ENCODE data around the gene STK24. TPM values are rescaled to one million over a fixed set of nuclear protein-coding genes. Genes with fewer than 3 reads are reported as not detected.

Gene STK24
- total RNA-seq, 4 donors from 2014 or later = 49.8 to 68.9 (median 57.0) TPM

DNA sequence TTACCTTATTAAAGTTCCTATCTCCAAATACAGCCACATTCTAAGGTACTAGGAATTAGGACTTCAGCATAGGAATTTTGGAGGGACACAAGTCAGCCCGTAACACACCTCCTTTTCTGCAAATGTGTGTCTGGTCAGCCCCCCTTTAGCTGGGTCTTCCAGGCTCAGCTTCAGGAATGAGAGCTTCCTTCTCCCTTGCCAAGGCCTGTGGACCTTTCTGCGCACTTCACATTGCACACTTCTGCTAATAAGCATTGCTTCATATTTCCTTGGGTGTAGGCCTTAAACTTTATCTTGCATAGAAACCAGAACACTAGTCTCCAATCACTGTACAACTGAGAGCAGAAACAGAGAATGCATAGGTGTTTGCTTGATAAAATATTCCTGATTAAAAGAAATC, 4.5 kb upstream of the STK24 start:
- WGBS, 2 donors = 93 to 96% methylated on average over 2 of the region's 2 CpGs
- peak overlapping the region in 2 of 4 donors; percentile 20 to 74 for H3K27ac ChIP-seq
- H3K27me3 ChIP-seq = no peaks in the 10 kb centered on the region
- H3K4me1 ChIP-seq = peaks cover 0 to 26% (median 9%) of the 10 kb centered on the region in 4 donors
- no peak for DNase-seq (ENCODE audit: low spot score in 2 of 2)
- no peak overlapping the region for H3K4me3 ChIP-seq
- TF ChIP-seq, protein P1, sequence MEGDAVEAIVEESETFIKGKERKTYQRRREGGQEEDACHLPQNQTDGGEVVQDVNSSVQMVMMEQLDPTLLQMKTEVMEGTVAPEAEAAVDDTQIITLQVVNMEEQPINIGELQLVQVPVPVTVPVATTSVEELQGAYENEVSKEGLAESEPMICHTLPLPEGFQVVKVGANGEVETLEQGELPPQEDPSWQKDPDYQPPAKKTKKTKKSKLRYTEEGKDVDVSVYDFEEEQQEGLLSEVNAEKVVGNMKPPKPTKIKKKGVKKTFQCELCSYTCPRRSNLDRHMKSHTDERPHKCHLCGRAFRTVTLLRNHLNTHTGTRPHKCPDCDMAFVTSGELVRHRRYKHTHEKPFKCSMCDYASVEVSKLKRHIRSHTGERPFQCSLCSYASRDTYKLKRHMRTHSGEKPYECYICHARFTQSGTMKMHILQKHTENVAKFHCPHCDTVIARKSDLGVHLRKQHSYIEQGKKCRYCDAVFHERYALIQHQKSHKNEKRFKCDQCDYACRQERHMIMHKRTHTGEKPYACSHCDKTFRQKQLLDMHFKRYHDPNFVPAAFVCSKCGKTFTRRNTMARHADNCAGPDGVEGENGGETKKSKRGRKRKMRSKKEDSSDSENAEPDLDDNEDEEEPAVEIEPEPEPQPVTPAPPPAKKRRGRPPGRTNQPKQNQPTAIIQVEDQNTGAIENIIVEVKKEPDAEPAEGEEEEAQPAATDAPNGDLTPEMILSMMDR (IDR thresholded peaks at IDR 0.05) = no peak
- no peak for TF ChIP-seq EP300 (IDR thresholded peaks at IDR 0.05)
- no peak for TF ChIP-seq POLR2A (IDR thresholded peaks at IDR 0.05)
- no peaks in the 10 kb centered on the region for H3K9me3 ChIP-seq
- no peaks in the 10 kb centered on the region for H3K36me3 ChIP-seq

DNA sequence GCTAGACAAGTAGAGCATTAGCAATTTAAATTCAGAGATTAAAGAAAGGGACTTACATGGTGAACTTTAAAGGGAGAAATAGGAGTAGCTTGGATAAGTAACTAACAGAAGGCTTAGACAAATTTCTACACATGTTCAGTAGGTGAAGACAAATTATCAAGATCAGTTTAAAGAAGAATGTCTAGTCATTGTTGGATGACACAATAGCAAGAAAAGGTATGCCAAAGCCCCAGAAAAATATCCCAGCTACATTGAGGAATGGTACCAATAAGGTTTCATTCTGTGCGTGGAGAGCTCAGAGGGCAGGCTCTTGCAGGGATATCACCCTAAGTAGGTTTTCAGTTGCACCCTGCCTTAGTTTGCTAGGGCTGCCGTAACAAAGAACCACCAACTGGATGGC, 3.5 kb upstream of the STK24 start:
- no peaks in the 10 kb centered on the region for H3K36me3 ChIP-seq
- DNase-seq (ENCODE audit: low spot score in 2 of 2) = no peak
- no peak for TF ChIP-seq POLR2A (IDR thresholded peaks at IDR 0.05)
- TF ChIP-seq, protein P1 (IDR thresholded peaks at IDR 0.05) = no peak
- TF ChIP-seq EP300 (IDR thresholded peaks at IDR 0.05) = no peak
- H3K4me3 ChIP-seq = no peak overlapping the region
- H3K27ac ChIP-seq = no peak overlapping the region
- H3K9me3 ChIP-seq = no peaks in the 10 kb centered on the region
- WGBS, 2 donors = 93 to 100% methylated on average over 2 of the region's 2 CpGs
- peaks cover 0 to 27% (median 10%) of the 10 kb centered on the region in 4 donors for H3K4me1 ChIP-seq
- H3K27me3 ChIP-seq = no peaks in the 10 kb centered on the region

DNA sequence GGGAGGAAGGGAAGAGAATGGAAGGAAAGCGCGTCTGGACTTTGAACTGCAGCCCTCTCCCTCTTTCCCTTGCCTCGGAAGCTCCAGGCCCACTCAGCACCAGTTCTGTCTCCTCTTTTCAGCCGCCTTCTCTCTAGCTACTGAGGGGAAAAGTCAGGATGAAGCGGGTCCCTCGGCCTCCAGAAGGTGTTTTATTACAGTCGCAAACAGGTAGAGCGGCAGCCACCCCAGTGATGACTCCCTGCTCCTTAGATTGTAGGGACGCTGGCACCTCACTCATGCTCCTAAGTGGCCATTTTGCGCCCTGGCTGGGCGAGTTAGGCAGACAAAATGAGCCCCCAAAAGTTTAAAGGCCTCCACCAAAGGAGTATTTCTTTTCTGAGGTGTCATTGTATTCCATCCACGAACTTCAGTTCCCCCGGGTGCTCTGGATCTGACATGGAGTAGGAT, 954 bp upstream of the STK24 start:
- H3K4me1 ChIP-seq = peaks cover 0 to 53% (median 26%) of the 10 kb centered on the region in 4 donors
- H3K9me3 ChIP-seq = no peaks in the 10 kb centered on the region
- H3K27ac ChIP-seq = peak overlapping the region; percentile 82 to 99 (median 95)
- H3K36me3 ChIP-seq = no peaks in the 10 kb centered on the region
- H3K27me3 ChIP-seq = no peaks in the 10 kb centered on the region
- TF ChIP-seq EP300 (IDR thresholded peaks at IDR 0.05) (no peak), POLR2A (IDR thresholded peaks at IDR 0.05) (no peak)
- TF ChIP-seq, protein P1 (IDR thresholded peaks at IDR 0.05) = no peak
- peak overlapping the region; percentile 48 to 99 (median 55) for H3K4me3 ChIP-seq
- WGBS, 2 donors = 47 to 48% methylated on average over 13 of the region's 13 CpGs
- DNase-seq (ENCODE audit: low spot score in 2 of 2) = no peak

DNA sequence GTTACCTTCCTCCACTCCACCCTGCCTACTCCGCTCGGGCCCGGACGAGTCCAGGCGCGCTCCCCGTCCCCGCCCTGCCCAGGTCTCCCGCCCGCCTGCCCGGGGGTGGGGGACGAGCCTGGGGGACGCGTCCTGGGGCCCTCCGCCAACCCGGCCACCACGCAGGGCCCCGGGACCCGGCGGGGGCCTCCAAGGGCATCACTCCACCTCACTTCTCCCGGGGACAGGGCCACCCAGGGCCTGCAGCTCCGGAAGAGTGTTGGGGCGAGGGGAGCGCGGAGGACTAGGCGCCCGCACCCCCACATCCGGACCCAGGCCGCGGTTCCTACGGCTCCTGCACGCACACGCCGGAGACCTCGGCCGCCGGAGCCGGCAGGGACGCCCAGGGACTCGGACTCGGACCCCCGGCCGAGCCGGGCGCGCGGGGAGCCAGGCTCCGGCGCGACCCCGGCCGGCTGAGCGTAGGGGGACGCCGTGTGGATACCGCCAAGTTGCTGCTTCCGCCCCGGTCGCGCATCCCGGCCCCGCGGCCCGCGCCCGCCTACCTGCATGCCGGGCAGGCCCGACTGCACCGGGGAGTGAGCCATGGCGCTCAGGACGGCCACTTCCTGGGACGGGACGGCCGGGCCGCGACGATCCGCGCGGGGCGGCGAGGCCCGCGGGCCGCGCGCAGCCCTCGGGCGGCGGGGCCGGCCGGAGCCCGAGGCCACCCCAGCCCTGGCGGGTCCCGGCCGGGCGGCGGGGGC, 534 bp downstream of the STK24 start:
- no peaks in the 10 kb centered on the region for H3K36me3 ChIP-seq
- TF ChIP-seq EP300 (IDR thresholded peaks at IDR 0.05) = peak in 1 of 2 donors; percentile 26
- TF ChIP-seq, protein P1 (IDR thresholded peaks at IDR 0.05) = no peak
- no peak for TF ChIP-seq POLR2A (IDR thresholded peaks at IDR 0.05)
- H3K4me3 ChIP-seq = peak overlapping the region; percentile 52 to 99 (median 84)
- peaks cover 0 to 59% (median 35%) of the 10 kb centered on the region in 4 donors for H3K4me1 ChIP-seq
- peak overlapping the region; percentile 70 to 98 (median 96) for H3K27ac ChIP-seq
- 0% methylated on average over 6 to 77 of the region's 98 CpGs for WGBS, 2 donors
- H3K27me3 ChIP-seq = no peaks in the 10 kb centered on the region
- DNase-seq (ENCODE audit: low spot score in 2 of 2) = peak in 1 of 2 donors; percentile 36
- H3K9me3 ChIP-seq = no peaks in the 10 kb centered on the region

DNA sequence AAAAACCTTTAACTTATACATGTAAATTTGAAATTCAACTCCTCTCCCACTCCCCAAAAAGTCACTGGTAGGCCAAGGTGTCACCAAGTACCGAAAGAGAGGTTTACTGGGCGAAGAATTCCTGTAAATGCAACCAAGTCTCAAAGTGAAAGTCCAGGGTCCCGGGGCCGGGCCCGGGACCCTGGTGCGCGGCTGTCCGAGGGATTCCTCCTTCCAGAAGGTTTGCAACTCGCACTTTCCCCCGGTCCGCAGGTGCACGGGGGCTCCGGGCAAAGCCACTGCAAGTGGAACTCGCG, 1.1 kb downstream of the STK24 start:
- Histone ChIP-seq H3K9me3 (no peaks in the 10 kb centered on the region), H3K27me3 (no peaks in the 10 kb centered on the region), H3K4me3 (peak overlapping the region; percentile 52 to 99 (median 84)), H3K27ac (peak overlapping the region; percentile 70 to 98 (median 96)), H3K4me1 (peaks cover 0 to 64% (median 36%) of the 10 kb centered on the region in 4 donors), H3K36me3 (no peaks in the 10 kb centered on the region)
- TF ChIP-seq POLR2A (IDR thresholded peaks at IDR 0.05) (no peak), EP300 (IDR thresholded peaks at IDR 0.05) (no peak)
- TF ChIP-seq, protein P1 (IDR thresholded peaks at IDR 0.05) = no peak
- DNase-seq (ENCODE audit: low spot score in 2 of 2) = no peak
- WGBS, 2 donors = 0 to 1% methylated on average over 15 of the region's 15 CpGs

Data from tibial nerve (tissue), 4 donors.